GM23338 (cell line): ENCODE results near the gene MICAL3. TPM values are rescaled to one million over a fixed set of nuclear protein-coding genes. Genes with fewer than 3 reads are reported as not detected.

Experiments used
- ATAC-seq: fragments of 200-7000 bp; cut with Tn5 transposase; 3 replicates; pipeline ENCODE4 v1.9.1; 2020
- DNase-seq: peaks from one replicate; pipeline ENCODE4 v3.0.0-alpha.2; 2015; ENCODE audit warnings: low spot score
- H2AFZ ChIP-seq: fragments of 200-600 bp; sonication (generic); 2 replicates; pipeline ENCODE4 v1.8.0; 2016; ENCODE audit warnings: antibody characterized with exemption, mild to moderate bottlenecking, moderate library complexity
- H3F3A ChIP-seq: fragments of 200-600 bp; sonication (generic); replicated peaks from 2 replicates; pipeline ENCODE4 v1.8.0; 2017; ENCODE audit warnings: antibody characterized with exemption, mixed run types, low read depth
- H3K27ac ChIP-seq: fragments of 200-600 bp; sonication (generic); 2 replicates; pipeline ENCODE4 v1.6.1; 2016; ENCODE audit warnings: low read depth
- H3K27me3 ChIP-seq: fragments of 200-600 bp; sonication (generic); 2 replicates; pipeline ENCODE4 v1.8.0; 2016; ENCODE audit warnings: mild to moderate bottlenecking, mixed run types, moderate library complexity; ENCODE audit not compliant: insufficient read depth
- H3K36me3 ChIP-seq: fragments of 200-600 bp; sonication (generic); 2 replicates; pipeline ENCODE4 v1.8.0; 2016; ENCODE audit warnings: mild to moderate bottlenecking; ENCODE audit not compliant: insufficient read depth
- H3K4me1 ChIP-seq: fragments of 200-600 bp; sonication (generic); 2 replicates; pipeline ENCODE4 v1.8.0; 2016; ENCODE audit warnings: mild to moderate bottlenecking, moderate library complexity; ENCODE audit not compliant: insufficient read depth
- H3K4me2 ChIP-seq: fragments of 200-600 bp; sonication (generic); 2 replicates; pipeline ENCODE4 v1.7.1; 2017; ENCODE audit warnings: mixed run types
- H3K4me3 ChIP-seq: fragments of 200-600 bp; sonication (generic); 2 replicates; pipeline ENCODE4 v1.6.1; 2016; ENCODE audit warnings: mixed run types
- H3K79me2 ChIP-seq: fragments of 200-600 bp; sonication (generic); replicated peaks from 2 replicates; pipeline ENCODE4 v1.8.0; 2017; ENCODE audit warnings: mild to moderate bottlenecking; ENCODE audit not compliant: insufficient read depth
- H3K9me2 ChIP-seq: fragments of 200-600 bp; sonication (generic); 2 replicates; pipeline ENCODE4 v1.8.0; 2017; ENCODE audit not compliant: insufficient read depth
- H4K20me1 ChIP-seq: fragments of 200-600 bp; sonication (generic); replicated peaks from 2 replicates; pipeline ENCODE4 v1.8.0; 2017; ENCODE audit warnings: mild to moderate bottlenecking; ENCODE audit not compliant: insufficient read depth
- H3K27ac Mint-ChIP-seq: 2 replicates; pipeline ENCODE4 v1.8.0; 2020; ENCODE audit warnings: inconsistent platforms, mild to moderate bottlenecking, moderate library complexity, mixed read lengths
- H3K27me3 Mint-ChIP-seq: 3 replicates; pipeline ENCODE4 v1.8.0; 2022; ENCODE audit warnings: low read depth, mild to moderate bottlenecking, moderate library complexity, mixed read lengths, inconsistent platforms; ENCODE audit not compliant: insufficient read depth, poor library complexity
- H3K36me3 Mint-ChIP-seq: 3 replicates; pipeline ENCODE4 v1.8.0; 2021; ENCODE audit warnings: low read depth, mild to moderate bottlenecking, inconsistent platforms, moderate library complexity, mixed read lengths
- H3K4me1 Mint-ChIP-seq: 3 replicates; pipeline ENCODE4 v1.8.0; 2020; ENCODE audit warnings: mild to moderate bottlenecking, inconsistent platforms, mixed read lengths
- H3K4me3 Mint-ChIP-seq: 3 replicates; pipeline ENCODE4 v1.8.0; 2021; ENCODE audit warnings: moderate library complexity, mild to moderate bottlenecking, inconsistent platforms, mixed read lengths
- H3K9me3 Mint-ChIP-seq: 3 replicates; pipeline ENCODE4 v1.8.0; 2020; ENCODE audit warnings: moderate library complexity, mild to moderate bottlenecking, inconsistent platforms, mixed read lengths
- CREB1 ChIP-seq: fragments of 250-450 bp; sonication (Bioruptor Pico); IDR thresholded peaks from 2 replicates; pipeline ENCODE4 v1.5.0; 2020; ENCODE audit warnings: low read depth, mild to moderate bottlenecking, moderate library complexity
- CTCF ChIP-seq, 2 experiments: fragments of 200-600 bp in 1 of 2; sonication (generic) in 1 of 2; conservative IDR thresholded peaks; 2 replicates each; pipeline versions ENCODE4 v1.5.1 to v1.6.1; 2016 to 2017; ENCODE audit warnings: antibody characterized with exemption in 2 of 2, low read depth in 2 of 2, mild to moderate bottlenecking in 2 of 2, moderate library complexity in 1 of 2
- ETS1 ChIP-seq: IDR thresholded peaks from 2 replicates; pipeline ENCODE4 v1.6.1; 2016; ENCODE audit warnings: antibody characterized with exemption
- EZH2phosphoT487 ChIP-seq: fragments of 200-600 bp; sonication (generic); IDR thresholded peaks from one replicate; pipeline ENCODE4 v1.8.1; 2018; ENCODE audit warnings: antibody characterized with exemption; ENCODE audit not compliant: unreplicated experiment
- JUNB ChIP-seq: IDR thresholded peaks from one replicate; pipeline ENCODE4 v1.6.1; 2016; ENCODE audit warnings: antibody characterized with exemption; ENCODE audit not compliant: unreplicated experiment
- NANOG ChIP-seq: IDR thresholded peaks from 2 replicates; pipeline ENCODE4 v1.6.1; 2016; ENCODE audit warnings: antibody characterized with exemption, borderline replicate concordance
- POLR2AphosphoS5 ChIP-seq: IDR thresholded peaks from 2 replicates; pipeline ENCODE4 v1.6.1; 2016; ENCODE audit warnings: antibody characterized with exemption, low read depth
- REST ChIP-seq: IDR thresholded peaks from one replicate; pipeline ENCODE4 v1.6.1; 2018; ENCODE audit warnings: antibody characterized with exemption; ENCODE audit not compliant: unreplicated experiment
- STAT1 ChIP-seq: IDR thresholded peaks from one replicate; pipeline ENCODE4 v1.6.1; 2016; ENCODE audit warnings: antibody characterized with exemption; ENCODE audit not compliant: unreplicated experiment
- ZNF331 ChIP-seq: fragments of 250-450 bp; sonication (Bioruptor Pico); IDR thresholded peaks from 2 replicates; pipeline ENCODE4 v1.5.0; 2020; ENCODE audit warnings: low read depth, mild to moderate bottlenecking, moderate library complexity
- ZNF462 ChIP-seq: fragments of 250-450 bp; sonication (Bioruptor Pico); IDR thresholded peaks from 2 replicates; pipeline ENCODE4 v1.5.0; 2020; ENCODE audit warnings: mild to moderate bottlenecking, moderate library complexity
- polyA plus RNA-seq: library from polyadenylated mRNA; unstranded; fragments of >200 nt; fragmentation: Nextera tagmentation; extraction: Ambion mirVana; gene quantifications from 2 replicates; pipeline ENCODE4 v1.2.1, GENCODE V29; 2016
- total RNA-seq: library from RNA; depleted of rRNA; stranded (reverse); fragments of >200 nt; shearing (Covaris generic); gene quantifications from 2 replicates; pipeline ENCODE4 v1.2.3, GENCODE V29; 2014

Gene MICAL3
- total and polyA plus RNA-seq, 2 experiments from 2014 or later, result 10.1 to 33.9 TPM

GRCh38 chr22:17962168-17962567, 62.2 kb downstream of the MICAL3 start (continued):
- no peak for TF ChIP-seq CTCF (conservative IDR thresholded peaks at IDR 0.05; ENCODE audit: low read depth in 2 of 2)
- TF ChIP-seq POLR2AphosphoS5, result no peak
- TF ChIP-seq ZNF331 (CRISPR knock-in tag), result no peak

- no peak for ATAC-seq
- Histone ChIP-seq H4K20me1 (peaks cover 17% of the 10 kb centered on the region), H3K36me3 (no peaks in the 10 kb centered on the region), H2AFZ (no peak overlapping the region), H3K9me2 (no peaks in the 10 kb centered on the region), H3K4me2 (no peak overlapping the region), H3K27me3 (no peaks in the 10 kb centered on the region), H3K27ac (no peak overlapping the region), H3K4me1 (peaks cover 9% of the 10 kb centered on the region; the same call in 1 of the 2 replicates), H3F3A (no peaks in the 10 kb centered on the region), H3K79me2 (peaks cover 87% of the 10 kb centered on the region), H3K4me3 (no peak overlapping the region)
- no peak overlapping the region for H3K4me3 Mint-ChIP-seq
- no peaks in the 10 kb centered on the region for H3K9me3 Mint-ChIP-seq
- no peak overlapping the region for H3K27ac Mint-ChIP-seq
- H3K36me3 Mint-ChIP-seq, result no peaks in the 10 kb centered on the region; the same call in 2 of the 3 replicates
- no peak for DNase-seq
- peaks cover 5% of the 10 kb centered on the region for H3K27me3 Mint-ChIP-seq
- H3K4me1 Mint-ChIP-seq, result peaks cover 31% of the 10 kb centered on the region
- TF ChIP-seq NANOG (no peak), CTCF (conservative IDR thresholded peaks at IDR 0.05; ENCODE audit: low read depth in 2 of 2) (no peak), ZNF462 (CRISPR knock-in tag) (no peak), JUNB (no peak), ZNF331 (CRISPR knock-in tag) (no peak), REST (no peak), ETS1 (no peak), CREB1 (CRISPR knock-in tag) (no peak), EZH2phosphoT487 (no peak), STAT1 (no peak)
Observed at GRCh38 chr22:17961446-17961729, 63.0 kb downstream of the MICAL3 start.
